Calu3 (cell line): Measurements from ENCODE around the gene TGFBR3. TPM values are rescaled to one million over a fixed set of nuclear protein-coding genes. Genes with fewer than 3 reads are reported as not detected.

Experiments used
- BruUV-seq: library from RNA; stranded (reverse); fragments of 400-500 nt; replicated peaks from 2 replicates; lab custom pipeline; 2021; lab: Mats Ljungman, UMichigan
- CTCF ChIA-PET: fragments of 300-600 bp; sonication (Branson Sonifier 250); formaldehyde crosslinking; loops from one replicate; lab custom pipeline; 2022; ENCODE audit warnings: antibody characterized with exemption; lab: Charles Lee
- DNase-seq: peaks from one replicate; pipeline ENCODE4 v3.0.0; 2022
- H3K27ac Mint-ChIP-seq: one replicate; pipeline ENCODE4 v1.8.0; 2022; ENCODE audit warnings: mixed read lengths; ENCODE audit not compliant: unreplicated experiment
- H3K27me3 Mint-ChIP-seq: one replicate; pipeline ENCODE4 v1.8.0; 2022; ENCODE audit warnings: mixed read lengths; ENCODE audit not compliant: unreplicated experiment
- H3K36me3 Mint-ChIP-seq: one replicate; pipeline ENCODE4 v1.8.0; 2022; ENCODE audit warnings: mild to moderate bottlenecking, moderate library complexity, mixed read lengths; ENCODE audit not compliant: insufficient read depth, unreplicated experiment
- H3K4me1 Mint-ChIP-seq: one replicate; pipeline ENCODE4 v1.8.0; 2022; ENCODE audit warnings: mild to moderate bottlenecking, low read depth, mixed read lengths; ENCODE audit not compliant: unreplicated experiment
- H3K4me3 Mint-ChIP-seq: one replicate; pipeline ENCODE4 v1.8.0; 2022; ENCODE audit warnings: mild to moderate bottlenecking, low read depth, moderate library complexity, mixed read lengths; ENCODE audit not compliant: unreplicated experiment
- H3K9me3 Mint-ChIP-seq: one replicate; pipeline ENCODE4 v1.8.0; 2022; ENCODE audit warnings: low read depth, mixed read lengths; ENCODE audit not compliant: unreplicated experiment
- CTCF ChIP-seq: fragments of 200-600 bp; IDR thresholded peaks from one replicate; pipeline ENCODE4 v1.8.0; 2022; ENCODE audit warnings: antibody characterized with exemption; ENCODE audit not compliant: unreplicated experiment
- intact Hi-C: fragments of 100-400 bp; cut with micrococcal nuclease; formaldehyde crosslinking; loops from one replicate; pipeline ENCODE4 v1.10.0; 2022; ENCODE audit not compliant: unreplicated experiment
- total RNA-seq: library from RNA; stranded (reverse); gene quantifications from 2 replicates; pipeline ENCODE4 v1.2.3, GENCODE V29; 2022

The TGFBR3 gene
- total RNA-seq, 1 experiment from 2014 or later, result 10.8 TPM

GRCh38 chr1:91651243-91651642, 234.7 kb downstream of the TGFBR3 start:
- DNase-seq, result no peak
- Mint-ChIP-seq H3K27ac (no peak overlapping the region), H3K4me3 (no peak overlapping the region), H3K9me3 (peaks cover 6% of the 10 kb centered on the region), H3K27me3 (no peaks in the 10 kb centered on the region), H3K4me1 (no peaks in the 10 kb centered on the region), H3K36me3 (no peaks in the 10 kb centered on the region)
- TF ChIP-seq CTCF, result no peak
- CTCF ChIA-PET, result no interaction called here
- no TSS peak for BruUV-seq
- intact Hi-C loops, result no loop called here

- no peaks in the 10 kb centered on the region for H3K36me3 Mint-ChIP-seq
- CTCF ChIA-PET, result no interaction called here
- peaks cover 6% of the 10 kb centered on the region for H3K9me3 Mint-ChIP-seq
- BruUV-seq, result no TSS peak
- H3K27me3 Mint-ChIP-seq, result no peaks in the 10 kb centered on the region
- no peak overlapping the region for H3K27ac Mint-ChIP-seq
- no peak for TF ChIP-seq CTCF
- intact Hi-C loops, result no loop called here
- H3K4me1 Mint-ChIP-seq, result no peaks in the 10 kb centered on the region
- H3K4me3 Mint-ChIP-seq, result no peak overlapping the region
- no peak for DNase-seq
Measured at GRCh38 chr1:91650764-91651163, 235.2 kb downstream of the TGFBR3 start.

DNA sequence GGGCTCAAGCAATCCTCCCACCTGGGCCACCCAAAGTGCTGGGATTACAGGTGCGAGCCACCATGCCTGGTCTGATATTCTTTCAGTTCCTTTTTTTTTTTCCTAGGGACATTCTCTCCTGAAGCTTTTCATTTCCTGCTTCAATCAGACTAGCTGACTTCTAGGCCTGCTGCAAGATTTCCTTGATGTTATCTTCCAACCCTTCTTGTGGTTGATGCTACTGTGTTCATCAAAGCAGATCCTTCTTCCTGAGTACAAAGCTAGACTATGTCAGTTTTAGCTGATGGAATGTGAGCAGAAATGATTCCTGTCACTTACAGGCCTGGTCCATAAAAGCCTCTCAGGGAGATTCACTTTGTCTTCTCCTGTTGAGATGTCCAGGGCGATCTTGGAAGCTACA, 238.9 kb downstream of the TGFBR3 start:
- H3K36me3 Mint-ChIP-seq, result no peaks in the 10 kb centered on the region
- CTCF ChIA-PET, result interaction anchor here (0.6 kb wide), 1 partner anchor 12 kb away, joined by 4 read pairs; no protein-coding TSS in a partner anchor
- no peak for DNase-seq
- H3K4me1 Mint-ChIP-seq, result no peaks in the 10 kb centered on the region
- no peak overlapping the region for H3K27ac Mint-ChIP-seq
- no peak overlapping the region for H3K4me3 Mint-ChIP-seq
- intact Hi-C loops, result no loop called here
- H3K27me3 Mint-ChIP-seq, result peaks cover 10% of the 10 kb centered on the region
- H3K9me3 Mint-ChIP-seq, result peaks cover 3% of the 10 kb centered on the region
- no TSS peak for BruUV-seq
- TF ChIP-seq CTCF, result no peak

DNA sequence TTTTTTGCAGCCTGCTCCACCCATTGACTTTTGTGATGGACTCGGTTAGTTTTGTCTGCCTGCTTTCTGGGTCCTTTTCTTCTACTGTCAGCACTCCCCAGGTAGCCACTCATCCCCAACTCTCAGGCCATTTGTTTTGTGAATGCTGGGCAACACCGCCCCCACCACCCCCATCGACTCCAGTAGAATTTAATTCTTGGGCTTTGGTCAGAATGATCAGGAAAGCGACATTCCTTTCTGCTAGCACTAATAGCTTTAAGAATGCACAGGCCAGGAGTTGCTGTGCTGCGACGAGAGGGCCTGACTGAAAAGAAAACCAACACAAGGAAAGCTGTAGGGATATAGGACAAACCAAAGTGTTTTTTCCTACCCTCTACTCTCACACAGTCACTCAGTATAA, 240.9 kb downstream of the TGFBR3 start:
- CTCF ChIA-PET, result interaction anchor here (1.3 kb wide), 1 partner anchor 285 kb away, joined by 3 read pairs; no protein-coding TSS in a partner anchor
- no peaks in the 10 kb centered on the region for H3K36me3 Mint-ChIP-seq
- H3K27ac Mint-ChIP-seq, result no peak overlapping the region
- intact Hi-C loops, result no loop called here
- no peak for TF ChIP-seq CTCF
- BruUV-seq, result no TSS peak
- peaks cover 3% of the 10 kb centered on the region for H3K9me3 Mint-ChIP-seq
- peaks cover 13% of the 10 kb centered on the region for H3K27me3 Mint-ChIP-seq
- DNase-seq, result no peak
- no peak overlapping the region for H3K4me3 Mint-ChIP-seq
- no peaks in the 10 kb centered on the region for H3K4me1 Mint-ChIP-seq
